ENCODE data around the gene CHRNB1.

The CHRNB1 gene

DNA sequence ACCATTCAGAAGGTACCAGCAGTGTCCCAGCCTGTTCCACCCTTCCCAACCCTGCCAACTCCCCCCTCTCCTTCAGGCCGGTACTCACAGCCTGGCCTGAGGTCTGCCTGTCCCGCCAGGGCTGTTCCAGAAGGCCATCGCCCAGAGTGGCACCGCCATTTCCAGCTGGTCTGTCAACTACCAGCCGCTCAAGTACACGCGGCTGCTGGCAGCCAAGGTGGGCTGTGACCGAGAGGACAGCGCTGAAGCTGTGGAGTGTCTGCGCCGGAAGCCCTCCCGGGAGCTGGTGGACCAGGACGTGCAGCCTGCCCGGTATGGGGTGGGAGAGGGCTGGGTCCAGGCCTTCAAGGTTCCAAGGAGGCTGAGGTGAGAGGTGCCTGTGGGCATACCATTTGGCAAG is 30.0 kb upstream of the CHRNB1 start:
- no peak for DNase-seq (ENCODE audit: low read depth in 1 of 2, low spot score in 1 of 2)

GRCh38 chr17:7415784-7416183 is 29.1 kb upstream of the CHRNB1 start:
- no peak for DNase-seq (ENCODE audit: low read depth in 1 of 2, low spot score in 1 of 2)

- no peak for DNase-seq (ENCODE audit: low read depth in 1 of 2, low spot score in 1 of 2)
These were observed 28.5 kb upstream of the CHRNB1 start for GRCh38 chr17:7416323-7416722.

DNA sequence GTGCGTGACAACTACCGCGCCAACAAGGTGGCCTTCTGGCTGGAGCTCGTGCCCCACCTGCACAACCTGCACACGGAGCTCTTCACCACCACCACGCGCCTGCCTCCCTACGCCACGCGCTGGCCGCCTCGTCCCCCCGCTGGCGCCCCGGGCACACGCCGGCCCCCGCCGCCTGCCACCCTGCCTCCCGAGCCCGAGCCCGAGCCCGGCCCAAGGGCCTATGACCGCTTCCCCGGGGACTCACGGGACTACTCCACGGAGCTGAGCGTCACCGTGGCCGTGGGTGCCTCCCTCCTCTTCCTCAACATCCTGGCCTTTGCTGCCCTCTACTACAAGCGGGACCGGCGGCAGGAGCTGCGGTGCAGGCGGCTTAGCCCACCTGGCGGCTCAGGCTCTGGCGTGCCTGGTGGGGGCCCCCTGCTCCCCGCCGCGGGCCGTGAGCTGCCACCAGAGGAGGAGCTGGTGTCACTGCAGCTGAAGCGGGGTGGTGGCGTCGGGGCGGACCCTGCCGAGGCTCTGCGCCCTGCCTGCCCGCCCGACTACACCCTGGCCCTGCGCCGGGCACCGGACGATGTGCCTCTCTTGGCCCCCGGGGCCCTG is 27.7 kb upstream of the CHRNB1 start:
- DNase-seq (ENCODE audit: low read depth in 1 of 2, low spot score in 1 of 2), result no peak

DNA sequence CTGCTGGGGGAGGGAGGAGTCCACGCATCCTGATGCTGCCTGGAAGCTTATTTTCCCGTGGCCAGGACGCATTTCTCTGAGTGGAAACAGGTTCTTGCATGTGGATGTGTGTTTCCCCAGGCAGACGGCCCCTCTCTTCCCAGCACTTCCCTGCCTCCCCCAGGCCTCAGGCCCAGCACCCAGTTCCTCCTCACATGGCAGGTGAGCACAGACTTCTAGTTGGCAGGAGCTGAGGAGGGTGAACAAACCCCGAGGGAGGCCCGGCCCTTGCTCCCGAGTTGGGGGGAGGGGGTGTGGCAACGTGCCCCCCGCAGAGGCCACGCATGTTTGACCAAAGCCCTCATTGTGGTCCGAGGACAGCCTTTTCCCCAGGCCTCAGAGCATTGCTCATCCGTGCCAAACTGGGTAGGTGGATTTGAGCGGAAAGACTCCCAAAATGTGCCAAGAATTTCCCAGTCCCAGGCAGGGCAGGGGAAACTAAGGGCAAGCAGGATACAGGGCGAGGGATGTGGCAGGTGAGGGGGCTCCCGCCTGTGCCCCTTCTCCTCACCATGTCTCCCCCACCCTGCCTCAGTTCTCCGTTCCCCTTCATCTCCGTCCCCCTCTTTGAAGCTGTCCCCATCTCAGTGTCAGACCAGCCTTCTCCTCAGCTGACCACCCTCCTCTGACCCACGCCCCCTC is 26.2 kb upstream of the CHRNB1 start:
- no peak for DNase-seq (ENCODE audit: low read depth in 1 of 2, low spot score in 1 of 2)

DNA sequence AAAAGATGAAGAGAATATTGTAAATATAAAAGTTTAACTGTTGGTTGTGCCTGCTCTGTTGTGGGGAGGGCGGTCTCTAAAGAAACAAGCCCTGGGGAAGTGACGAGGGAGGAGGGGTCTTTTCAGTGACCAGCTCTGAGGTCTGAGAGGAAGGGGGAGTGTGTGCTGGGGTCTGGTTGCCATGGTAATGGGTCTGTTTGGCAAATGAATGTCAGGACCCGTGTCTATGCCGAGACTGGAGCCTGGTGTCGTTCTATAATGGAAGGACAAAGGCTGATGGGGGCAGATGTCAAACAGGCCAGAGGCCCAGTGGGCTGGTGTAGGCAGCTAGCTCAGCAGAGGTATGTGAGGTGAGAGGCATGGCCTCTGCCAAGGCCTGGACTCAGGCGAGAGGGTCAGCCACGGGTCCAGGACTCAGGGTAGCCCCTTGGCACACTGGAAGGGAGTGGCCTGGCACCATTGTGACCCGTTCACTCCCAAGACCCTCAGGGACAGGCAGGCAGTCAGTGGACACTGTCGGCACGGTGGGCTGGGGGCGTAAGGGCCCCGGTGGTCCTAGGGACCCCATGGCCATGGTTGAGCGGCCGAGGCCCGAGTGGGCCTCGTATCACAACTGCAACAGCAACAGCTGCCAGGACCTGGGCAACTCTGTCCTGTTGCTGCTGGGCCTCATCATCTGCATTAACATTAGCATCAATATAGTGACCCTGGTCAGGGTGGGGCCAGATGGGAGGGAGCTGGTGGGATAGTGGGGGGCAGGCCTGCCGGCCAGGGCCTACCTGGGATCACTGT is 24.8 kb upstream of the CHRNB1 start, which contains the start of gene SPEM1:
SPEM1 (plus strand) TSS at position 506 of the 792 bp plus-strand sequence; CDS start at position 567, 61 bp downstream.
- DNase-seq (ENCODE audit: low read depth in 1 of 2, low spot score in 1 of 2), result no peak

- DNase-seq (ENCODE audit: low read depth in 1 of 2, low spot score in 1 of 2), result no peak
These were observed 23.7 kb upstream of the CHRNB1 start for GRCh38 chr17:7421186-7421585.

- DNase-seq (ENCODE audit: low read depth in 1 of 2, low spot score in 1 of 2), result no peak
These were observed 21.2 kb upstream of the CHRNB1 start for GRCh38 chr17:7423679-7424078.

DNA sequence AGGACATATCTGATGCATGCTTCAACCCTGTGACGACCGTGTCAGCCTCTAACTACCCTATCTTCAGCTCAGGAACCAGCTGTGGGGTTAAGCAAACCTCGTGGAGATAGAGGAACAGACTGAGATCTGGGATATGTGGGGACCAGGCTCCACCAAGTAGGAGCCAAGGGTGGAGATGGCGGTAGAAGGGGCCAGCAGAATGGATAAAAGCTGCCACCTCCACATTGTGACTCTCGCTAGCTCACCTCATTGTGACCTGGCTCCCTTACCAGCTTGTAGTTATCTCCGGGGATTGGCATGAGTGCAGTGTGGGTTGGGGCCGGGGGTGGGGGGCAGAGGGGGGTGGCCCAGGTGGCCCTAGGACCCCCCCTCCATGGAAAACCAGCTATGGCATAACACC is 19.5 kb upstream of the CHRNB1 start, which contains the start of gene SPEM2:
SPEM2 (plus strand) TSS at position 301 of the 400 bp plus-strand sequence; CDS start at position 374, 73 bp downstream.
- DNase-seq (ENCODE audit: low read depth in 1 of 2, low spot score in 1 of 2), result no peak

- DNase-seq (ENCODE audit: low read depth in 1 of 2, low spot score in 1 of 2), result no peak
These were observed 19.1 kb upstream of the CHRNB1 start for GRCh38 chr17:7425756-7426155.

- no peak for DNase-seq (ENCODE audit: low read depth in 1 of 2, low spot score in 1 of 2)
These were observed 18.5 kb upstream of the CHRNB1 start for GRCh38 chr17:7426203-7426863.

GRCh38 chr17:7426896-7427489 is 17.9 kb upstream of the CHRNB1 start:
- no peak for DNase-seq (ENCODE audit: low read depth in 1 of 2, low spot score in 1 of 2)

GRCh38 chr17:7427549-7427948 is 17.3 kb upstream of the CHRNB1 start:
- no peak for DNase-seq (ENCODE audit: low read depth in 1 of 2, low spot score in 1 of 2)

GRCh38 chr17:7428557-7428956 is 16.3 kb upstream of the CHRNB1 start, which contains the start of gene SPEM3:
Gene SPEM3, plus strand, starts transcription at chr17:7428857. Its CDS starts 46 bp downstream, at chr17:7428903.
- DNase-seq (ENCODE audit: low read depth in 1 of 2, low spot score in 1 of 2), result no peak

- no peak for DNase-seq (ENCODE audit: low read depth in 1 of 2, low spot score in 1 of 2)
These were observed 15.1 kb upstream of the CHRNB1 start for GRCh38 chr17:7429722-7430121.

DNA sequence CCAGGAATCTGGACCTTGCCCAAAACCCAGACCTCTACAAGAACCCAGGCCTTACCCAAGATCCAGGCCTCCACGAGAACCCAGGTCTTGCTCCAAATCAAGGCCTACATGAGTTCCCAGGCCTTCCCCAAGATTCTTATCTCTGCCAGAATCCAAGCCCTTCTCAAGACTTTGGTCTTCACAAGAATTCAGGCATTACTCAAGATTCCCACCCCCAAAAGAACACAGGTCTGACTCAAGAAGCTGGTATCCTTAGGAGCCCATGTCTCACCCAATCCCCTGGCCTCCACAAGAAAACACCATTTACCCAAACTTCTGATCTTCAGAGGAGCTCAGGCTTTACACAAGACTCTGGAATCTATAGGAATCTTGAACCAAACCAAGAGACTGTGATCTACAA is 13.6 kb upstream of the CHRNB1 start:
- DNase-seq (ENCODE audit: low read depth in 1 of 2, low spot score in 1 of 2), result no peak

GRCh38 chr17:7432296-7432695 is 12.6 kb upstream of the CHRNB1 start:
- no peak for DNase-seq (ENCODE audit: low read depth in 1 of 2, low spot score in 1 of 2)

DNA sequence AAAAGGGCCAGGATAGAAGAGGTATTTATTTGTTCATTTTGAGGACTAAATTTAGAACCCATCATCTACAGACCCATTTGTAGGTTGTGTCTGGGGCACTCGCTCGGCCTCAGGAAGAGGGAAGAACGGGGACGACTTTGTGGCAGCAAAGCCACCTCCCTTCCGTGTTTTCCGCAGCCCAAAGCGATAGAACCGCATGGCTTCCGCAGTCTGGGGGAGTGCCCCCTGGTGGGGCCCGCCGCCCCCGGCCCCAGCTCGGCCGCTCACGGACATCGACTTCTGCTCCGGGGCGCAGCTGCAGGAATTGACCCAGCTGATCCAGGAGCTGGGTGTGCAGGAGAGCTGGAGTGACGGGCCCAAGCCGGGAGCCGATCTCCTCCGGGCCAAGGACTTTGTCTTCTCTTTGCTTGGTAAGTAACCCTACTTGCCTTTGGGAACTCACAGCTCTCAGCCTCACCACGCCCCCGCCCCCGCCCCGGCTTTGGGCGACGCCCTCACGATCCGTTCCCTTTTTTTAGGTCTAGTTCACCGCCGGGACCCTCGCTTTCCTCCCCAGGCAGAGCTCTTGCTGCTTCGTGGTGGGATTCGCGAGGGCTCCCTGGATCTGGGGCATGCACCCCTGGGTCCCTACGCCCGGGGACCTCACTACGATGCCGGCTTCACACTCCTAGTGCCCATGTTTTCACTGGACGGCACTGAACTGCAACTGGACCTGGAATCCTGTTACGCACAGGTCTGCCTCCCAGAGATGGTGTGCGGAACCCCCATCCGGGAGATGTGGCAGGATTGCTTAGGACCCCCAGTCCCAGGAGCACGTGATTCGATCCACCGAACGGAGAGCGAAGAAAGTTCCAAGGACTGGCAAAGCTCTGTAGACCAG is 8.9 kb upstream of the CHRNB1 start:
- peak; percentile 39 to 40 for DNase-seq (ENCODE audit: low read depth in 1 of 2, low spot score in 1 of 2)

- DNase-seq (ENCODE audit: low read depth in 1 of 2, low spot score in 1 of 2), result peak; percentile 65 to 67
These were observed 8.1 kb upstream of the CHRNB1 start for GRCh38 chr17:7436556-7437368.

Data from activated CD4-positive, alpha-beta T cell treated with anti-CD3 and anti-CD28 coated beads, Interleukin-2, amount 50 U/mL, for 24 hours (primary cell).